Sigmoid colon (tissue), 4 donors: ENCODE results near the gene LRRC3.

Source experiments
- CTCF ChIP-seq, 4 experiments: fragments of 450-650 bp in 3 of 4; fragments of 200-600 bp in 1 of 4; IDR thresholded peaks; one replicate each; pipeline ENCODE4 v1.5.1; 2016 to 2019; ENCODE audit warnings: antibody characterized with exemption in 4 of 4, mild to moderate bottlenecking in 3 of 4, moderate library complexity in 2 of 4
- EP300 ChIP-seq, 4 donors: sonication (generic); formaldehyde crosslinking; IDR thresholded peaks; one replicate each; pipeline ENCODE4 v1.6.1; 2017; ENCODE audit warnings: antibody characterized with exemption in 4 of 4
- POLR2A ChIP-seq, 2 donors: fragments of 450-650 bp; IDR thresholded peaks; one replicate each; pipeline ENCODE4 v1.6.1; 2016; ENCODE audit warnings: antibody characterized with exemption in 2 of 2, mild to moderate bottlenecking in 2 of 2, moderate library complexity in 2 of 2
- POLR2AphosphoS5 ChIP-seq, 4 donors: sonication (generic); formaldehyde crosslinking; IDR thresholded peaks; one replicate each; pipeline ENCODE4 v1.6.1; 2017; ENCODE audit warnings: antibody characterized with exemption in 4 of 4

- no peak for TF ChIP-seq CTCF (IDR thresholded peaks at IDR 0.05)
- TF ChIP-seq EP300 (IDR thresholded peaks at IDR 0.05), result no peak
- no peak for TF ChIP-seq POLR2AphosphoS5 (IDR thresholded peaks at IDR 0.05)
- no peak for TF ChIP-seq POLR2A (IDR thresholded peaks at IDR 0.05)
Measured at GRCh38 chr21:44413566-44414290, 41.6 kb upstream of the LRRC3 start.
